Measurements from ENCODE around the gene FPGT. TPM values are rescaled to one million over a fixed set of nuclear protein-coding genes. Genes with fewer than 3 reads are reported as not detected.

The FPGT gene
- total and polyA plus RNA-seq, 2 of the 13 experiments (the other 11 are each of a cell fraction or from before 2014, with no cell fraction given), result 4.3 to 9.8 TPM

- TF ChIP-seq, protein P1, sequence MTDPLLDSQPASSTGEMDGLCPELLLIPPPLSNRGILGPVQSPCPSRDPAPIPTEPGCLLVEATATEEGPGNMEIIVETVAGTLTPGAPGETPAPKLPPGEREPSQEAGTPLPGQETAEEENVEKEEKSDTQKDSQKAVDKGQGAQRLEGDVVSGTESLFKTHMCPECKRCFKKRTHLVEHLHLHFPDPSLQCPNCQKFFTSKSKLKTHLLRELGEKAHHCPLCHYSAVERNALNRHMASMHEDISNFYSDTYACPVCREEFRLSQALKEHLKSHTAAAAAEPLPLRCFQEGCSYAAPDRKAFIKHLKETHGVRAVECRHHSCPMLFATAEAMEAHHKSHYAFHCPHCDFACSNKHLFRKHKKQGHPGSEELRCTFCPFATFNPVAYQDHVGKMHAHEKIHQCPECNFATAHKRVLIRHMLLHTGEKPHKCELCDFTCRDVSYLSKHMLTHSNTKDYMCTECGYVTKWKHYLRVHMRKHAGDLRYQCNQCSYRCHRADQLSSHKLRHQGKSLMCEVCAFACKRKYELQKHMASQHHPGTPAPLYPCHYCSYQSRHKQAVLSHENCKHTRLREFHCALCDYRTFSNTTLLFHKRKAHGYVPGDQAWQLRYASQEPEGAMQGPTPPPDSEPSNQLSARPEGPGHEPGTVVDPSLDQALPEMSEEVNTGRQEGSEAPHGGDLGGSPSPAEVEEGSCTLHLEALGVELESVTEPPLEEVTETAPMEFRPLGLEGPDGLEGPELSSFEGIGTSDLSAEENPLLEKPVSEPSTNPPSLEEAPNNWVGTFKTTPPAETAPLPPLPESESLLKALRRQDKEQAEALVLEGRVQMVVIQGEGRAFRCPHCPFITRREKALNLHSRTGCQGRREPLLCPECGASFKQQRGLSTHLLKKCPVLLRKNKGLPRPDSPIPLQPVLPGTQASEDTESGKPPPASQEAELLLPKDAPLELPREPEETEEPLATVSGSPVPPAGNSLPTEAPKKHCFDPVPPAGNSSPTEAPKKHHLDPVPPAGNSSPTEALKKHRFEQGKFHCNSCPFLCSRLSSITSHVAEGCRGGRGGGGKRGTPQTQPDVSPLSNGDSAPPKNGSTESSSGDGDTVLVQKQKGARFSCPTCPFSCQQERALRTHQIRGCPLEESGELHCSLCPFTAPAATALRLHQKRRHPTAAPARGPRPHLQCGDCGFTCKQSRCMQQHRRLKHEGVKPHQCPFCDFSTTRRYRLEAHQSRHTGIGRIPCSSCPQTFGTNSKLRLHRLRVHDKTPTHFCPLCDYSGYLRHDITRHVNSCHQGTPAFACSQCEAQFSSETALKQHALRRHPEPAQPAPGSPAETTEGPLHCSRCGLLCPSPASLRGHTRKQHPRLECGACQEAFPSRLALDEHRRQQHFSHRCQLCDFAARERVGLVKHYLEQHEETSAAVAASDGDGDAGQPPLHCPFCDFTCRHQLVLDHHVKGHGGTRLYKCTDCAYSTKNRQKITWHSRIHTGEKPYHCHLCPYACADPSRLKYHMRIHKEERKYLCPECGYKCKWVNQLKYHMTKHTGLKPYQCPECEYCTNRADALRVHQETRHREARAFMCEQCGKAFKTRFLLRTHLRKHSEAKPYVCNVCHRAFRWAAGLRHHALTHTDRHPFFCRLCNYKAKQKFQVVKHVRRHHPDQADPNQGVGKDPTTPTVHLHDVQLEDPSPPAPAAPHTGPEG (CRISPR knock-in tag; IDR thresholded peaks at IDR 0.05), result no peak
- TF ChIP-seq ZNF512 (CRISPR knock-in tag; IDR thresholded peaks at IDR 0.05), result no peak
- no peak for TF ChIP-seq SATB2 (CRISPR knock-in tag; IDR thresholded peaks at IDR 0.05)
- no peak for TF ChIP-seq ZNF33A (CRISPR knock-in tag; IDR thresholded peaks at IDR 0.05; ENCODE audit: borderline replicate concordance)
- TF ChIP-seq TFDP1 (CRISPR knock-in tag; IDR thresholded peaks at IDR 0.05; ENCODE audit: borderline replicate concordance), result no peak
- TF ChIP-seq, protein P2, sequence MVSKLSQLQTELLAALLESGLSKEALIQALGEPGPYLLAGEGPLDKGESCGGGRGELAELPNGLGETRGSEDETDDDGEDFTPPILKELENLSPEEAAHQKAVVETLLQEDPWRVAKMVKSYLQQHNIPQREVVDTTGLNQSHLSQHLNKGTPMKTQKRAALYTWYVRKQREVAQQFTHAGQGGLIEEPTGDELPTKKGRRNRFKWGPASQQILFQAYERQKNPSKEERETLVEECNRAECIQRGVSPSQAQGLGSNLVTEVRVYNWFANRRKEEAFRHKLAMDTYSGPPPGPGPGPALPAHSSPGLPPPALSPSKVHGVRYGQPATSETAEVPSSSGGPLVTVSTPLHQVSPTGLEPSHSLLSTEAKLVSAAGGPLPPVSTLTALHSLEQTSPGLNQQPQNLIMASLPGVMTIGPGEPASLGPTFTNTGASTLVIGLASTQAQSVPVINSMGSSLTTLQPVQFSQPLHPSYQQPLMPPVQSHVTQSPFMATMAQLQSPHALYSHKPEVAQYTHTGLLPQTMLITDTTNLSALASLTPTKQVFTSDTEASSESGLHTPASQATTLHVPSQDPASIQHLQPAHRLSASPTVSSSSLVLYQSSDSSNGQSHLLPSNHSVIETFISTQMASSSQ (IDR thresholded peaks at IDR 0.05; ENCODE audit: low read depth), result no peak
- TF ChIP-seq, protein P2 (CRISPR knock-in tag; IDR thresholded peaks at IDR 0.05; ENCODE audit: borderline replicate concordance), result no peak
- no peak for TF ChIP-seq PLSCR1 (CRISPR knock-in tag; IDR thresholded peaks at IDR 0.05; ENCODE audit: borderline replicate concordance)
- TF ChIP-seq, protein P3, sequence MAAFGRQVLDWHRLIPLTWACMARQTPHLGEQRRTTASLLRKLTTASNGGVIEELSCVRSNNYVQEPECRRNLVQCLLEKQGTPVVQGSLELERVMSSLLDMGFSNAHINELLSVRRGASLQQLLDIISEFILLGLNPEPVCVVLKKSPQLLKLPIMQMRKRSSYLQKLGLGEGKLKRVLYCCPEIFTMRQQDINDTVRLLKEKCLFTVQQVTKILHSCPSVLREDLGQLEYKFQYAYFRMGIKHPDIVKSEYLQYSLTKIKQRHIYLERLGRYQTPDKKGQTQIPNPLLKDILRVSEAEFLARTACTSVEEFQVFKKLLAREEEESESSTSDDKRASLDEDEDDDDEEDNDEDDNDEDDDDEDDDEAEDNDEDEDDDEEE (CRISPR knock-in tag; IDR thresholded peaks at IDR 0.05), result no peak
These were observed 17.2 kb downstream of the FPGT start (continued) for GRCh38 chr1:74215229-74215628.
